Gastrocnemius medialis (tissue), 4 donors: ENCODE measurements around the gene HK1.

Experiments used
- CTCF ChIP-seq, 5 experiments: fragments of 450-650 bp in 3 of 5; fragments of 200-600 bp in 2 of 5; sonication (generic) in 2 of 5; IDR thresholded peaks in 4 of 5; conservative IDR thresholded peaks in 1 of 5; 1 replicate in 4 of 5; 2 replicates in 1 of 5; pipeline ENCODE4 v1.5.1; 2016 to 2019; ENCODE audit warnings: antibody characterized with exemption in 5 of 5, mild to moderate bottlenecking in 3 of 5, moderate library complexity in 3 of 5
- POLR2A ChIP-seq, 2 donors: fragments of 450-650 bp; IDR thresholded peaks; one replicate each; pipeline ENCODE4 v1.6.1; 2017; ENCODE audit warnings: antibody characterized with exemption in 2 of 2, mild to moderate bottlenecking in 2 of 2, moderate library complexity in 2 of 2

- no peak for TF ChIP-seq POLR2A (IDR thresholded peaks at IDR 0.05)
- TF ChIP-seq CTCF (IDR thresholded peaks at IDR 0.05 in 4 of 5, conservative IDR thresholded peaks at IDR 0.05 in 1 of 5), result no peak
These were observed 39.2 kb upstream of the HK1 start for GRCh38 chr10:69239136-69239535.
